Body of pancreas (tissue), 4 donors: ENCODE measurements around the gene COL23A1. TPM values are rescaled to one million over a fixed set of nuclear protein-coding genes. Genes with fewer than 3 reads are reported as not detected.

Experiments
- ATAC-seq: fragments of 150-250 bp; one replicate; pipeline ENCODE4 v1.9.1; 2016
- DNase-seq, 4 donors: peaks; one replicate each; pipeline ENCODE4 v3.0.0-alpha.2; 2019
- H3K27ac ChIP-seq, 4 donors: fragments of 200-600 bp; sonication (generic); 1 replicate in 3 of 4; 2 replicates in 1 of 4; pipeline versions ENCODE4 v1.5.1 to v1.6.1; 2016 to 2019; ENCODE audit warnings: mild to moderate bottlenecking in 1 of 4, mixed read lengths in 1 of 4, moderate library complexity in 1 of 4
- H3K27me3 ChIP-seq, 2 donors: fragments of 200-600 bp; sonication (generic); one replicate each; pipeline ENCODE4 v1.6.0; 2016; ENCODE audit warnings: mild to moderate bottlenecking in 1 of 2
- H3K36me3 ChIP-seq, 2 donors: fragments of 200-600 bp; sonication (generic); replicated peaks in 1 of 2; 2 replicates each; pipeline ENCODE4 v1.5.1; 2016; ENCODE audit warnings: low read depth in 2 of 2; ENCODE audit not compliant: insufficient read depth in 1 of 2
- H3K4me1 ChIP-seq: fragments of 200-600 bp; sonication (generic); one replicate; pipeline ENCODE4 v1.6.0; 2016
- H3K4me3 ChIP-seq, 2 donors: fragments of 200-600 bp; sonication (generic); 1 replicate in 1 of 2; 2 replicates in 1 of 2; pipeline ENCODE4 v1.5.1; 2016 to 2019
- H3K9me3 ChIP-seq, 3 donors: fragments of 200-600 bp; sonication (generic); 1 replicate in 2 of 3; 2 replicates in 1 of 3; pipeline ENCODE4 v1.5.1; 2016
- CTCF ChIP-seq, 7 experiments: fragments of 450-650 bp in 4 of 7; fragments of 200-600 bp in 3 of 7; sonication (generic) in 3 of 7; IDR thresholded peaks; one replicate each; pipeline ENCODE4 v1.5.1; 2016 to 2019; ENCODE audit warnings: antibody characterized with exemption in 7 of 7
- POLR2A ChIP-seq, 3 donors: fragments of 450-650 bp; IDR thresholded peaks; one replicate each; pipeline ENCODE4 v1.6.1; 2016; ENCODE audit warnings: antibody characterized with exemption in 3 of 3, mild to moderate bottlenecking in 2 of 3
- WGBS, 2 donors: methylation state at CpG; one replicate each; pipeline ENCODE4 v1.1.5; 2017; 5-methylcytosine and 5-hydroxymethylcytosine counted together
- intact Hi-C: fragments of 100-400 bp; cut with DNase I; formaldehyde crosslinking; loops from one replicate; pipeline ENCODE4 v1.15.1; 2023
- total RNA-seq, 2 donors: library from RNA; depleted of rRNA; stranded (reverse); fragments of >200 nt; gene quantifications; one replicate each; pipeline ENCODE4 v1.1.0, GENCODE V29; 2016

COL23A1 gene
- total RNA-seq, 2 donors from 2014 or later = not detected

DNA sequence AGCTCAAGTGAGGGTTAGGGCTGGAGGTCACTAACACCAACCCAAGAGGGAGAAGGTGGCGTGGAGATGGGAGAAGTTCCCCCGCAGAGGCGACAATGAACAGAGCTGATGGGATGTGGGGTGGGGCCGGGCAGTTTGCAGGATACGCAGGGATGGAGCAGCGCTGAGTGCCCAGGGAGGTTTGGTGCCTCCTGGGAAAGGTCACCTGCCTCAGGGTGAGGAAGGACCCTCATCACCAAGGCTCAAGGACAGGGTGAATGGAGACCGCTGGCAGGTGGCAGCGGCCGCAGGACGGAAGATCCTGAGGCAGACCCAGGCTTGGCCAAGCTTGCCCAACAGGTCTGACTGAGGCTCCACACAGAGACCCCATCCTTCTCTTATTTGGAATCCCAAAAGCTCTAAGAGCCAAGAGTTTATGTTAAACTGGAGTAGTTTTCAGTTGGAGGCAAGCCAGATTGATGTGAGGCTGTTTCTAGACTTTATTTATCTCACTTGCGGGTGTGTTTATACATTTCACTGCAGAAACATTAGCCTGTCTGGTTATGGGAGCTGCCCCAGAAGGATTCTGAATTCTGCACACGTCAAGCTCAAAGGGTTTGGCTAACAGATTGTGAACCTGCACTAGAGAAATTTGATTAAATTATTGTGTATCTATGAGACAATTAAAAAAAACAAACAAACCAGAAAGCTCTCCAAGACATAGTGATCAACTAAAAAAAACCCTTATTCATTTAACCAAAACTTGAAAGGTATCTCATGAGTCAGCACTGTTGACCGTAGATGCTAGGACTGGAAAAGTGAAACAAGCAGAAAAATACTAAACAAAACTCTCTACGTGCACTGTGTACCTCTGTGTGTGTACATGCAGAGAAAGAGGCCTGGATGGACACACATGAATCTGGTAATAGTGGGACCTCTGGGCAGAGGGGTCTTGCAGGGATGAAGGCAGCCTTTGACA lies 211.4 kb downstream of the COL23A1 start:
- Histone ChIP-seq H3K4me1 (no peaks in the 10 kb centered on the region), H3K36me3 (no peaks in the 10 kb centered on the region), H3K9me3 (no peaks in the 10 kb centered on the region), H3K4me3 (no peak overlapping the region), H3K27ac (no peak overlapping the region), H3K27me3 (no peaks in the 10 kb centered on the region)
- DNase-seq (no peak), ATAC-seq (no peak)
- TF ChIP-seq CTCF (IDR thresholded peaks at IDR 0.05) = no peak
- no peak for TF ChIP-seq POLR2A (IDR thresholded peaks at IDR 0.05)
- 78 to 83% methylated on average over 14 of the region's 14 CpGs for WGBS, 2 donors
- intact Hi-C loops = no loop called here

GRCh38 chr5:178377583-178378270 lies 212.5 kb downstream of the COL23A1 start:
- no peak for ATAC-seq
- no peaks in the 10 kb centered on the region for H3K9me3 ChIP-seq
- intact Hi-C loops = no loop called here
- H3K4me1 ChIP-seq = no peaks in the 10 kb centered on the region
- H3K27me3 ChIP-seq = no peaks in the 10 kb centered on the region
- 81 to 86% methylated on average over 21 of the region's 21 CpGs for WGBS, 2 donors
- no peak overlapping the region for H3K4me3 ChIP-seq
- no peaks in the 10 kb centered on the region for H3K36me3 ChIP-seq
- H3K27ac ChIP-seq = no peak overlapping the region
- DNase-seq = no peak
- TF ChIP-seq POLR2A (IDR thresholded peaks at IDR 0.05) (no peak), CTCF (IDR thresholded peaks at IDR 0.05) (no peak)

DNA sequence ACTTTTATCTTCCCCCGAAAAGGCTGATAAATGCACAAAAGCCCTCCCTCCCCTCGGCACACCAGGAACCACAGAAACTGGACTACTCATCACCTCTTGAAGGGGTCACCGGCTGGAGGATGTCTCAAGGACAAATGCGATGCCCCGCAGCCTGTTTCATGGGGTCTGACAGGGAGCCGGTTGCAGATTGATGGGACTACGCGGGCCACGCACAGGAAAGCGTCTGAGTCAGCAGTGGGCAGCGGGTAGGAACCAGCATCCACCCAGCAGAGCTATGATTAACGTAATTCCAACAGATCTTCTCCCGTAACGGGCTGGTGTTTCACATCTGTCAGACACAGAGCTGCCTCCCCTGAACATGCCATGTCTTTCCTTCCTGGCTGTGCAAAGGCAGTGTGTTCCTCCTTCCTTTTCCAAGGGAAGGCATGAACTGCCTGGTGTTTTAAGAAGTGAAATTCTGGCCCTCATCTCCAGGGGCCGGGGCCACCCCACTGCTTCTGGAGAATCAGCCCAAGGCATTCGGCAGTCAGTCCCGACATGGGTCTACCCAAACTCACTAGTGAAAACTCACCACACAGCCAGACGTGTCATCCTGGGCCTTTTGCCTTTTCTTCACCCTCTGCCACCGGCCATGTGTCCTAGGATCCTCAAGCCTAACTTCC lies 213.1 kb downstream of the COL23A1 start:
- ATAC-seq (no peak), DNase-seq (no peak)
- Histone ChIP-seq H3K4me1 (no peaks in the 10 kb centered on the region), H3K4me3 (no peak overlapping the region), H3K27me3 (no peaks in the 10 kb centered on the region), H3K27ac (no peak overlapping the region), H3K9me3 (no peaks in the 10 kb centered on the region), H3K36me3 (no peaks in the 10 kb centered on the region)
- intact Hi-C loops = no loop called here
- WGBS, 2 donors = 44 to 53% methylated on average over 11 to 19 of the region's 19 CpGs
- TF ChIP-seq CTCF (IDR thresholded peaks at IDR 0.05) (no peak), POLR2A (IDR thresholded peaks at IDR 0.05) (no peak)

GRCh38 chr5:178375348-178375747 lies 214.8 kb downstream of the COL23A1 start:
- H3K27ac ChIP-seq = no peak overlapping the region
- H3K27me3 ChIP-seq = peaks cover 0 to 3% of the 10 kb centered on the region in 2 donors
- no peaks in the 10 kb centered on the region for H3K4me1 ChIP-seq
- no peak overlapping the region for H3K4me3 ChIP-seq
- DNase-seq (no peak), ATAC-seq (no peak)
- H3K36me3 ChIP-seq = no peaks in the 10 kb centered on the region
- intact Hi-C loops = no loop called here
- WGBS, 2 donors = 77 to 84% methylated on average over 13 of the region's 13 CpGs
- no peaks in the 10 kb centered on the region for H3K9me3 ChIP-seq
- TF ChIP-seq CTCF (IDR thresholded peaks at IDR 0.05) (no peak), POLR2A (IDR thresholded peaks at IDR 0.05) (no peak)
